ENCODE measurements around the gene NOL3.
A peak's percentile ranks its signal among the peaks of the same experiment; 100 is the strongest.

Gene NOL3

GRCh38 chr16:67191995-67192681, 21.8 kb downstream of the NOL3 start, which contains the start of gene E2F4:
Gene E2F4, plus strand, starts transcription at chr16:67192155. Its CDS starts 73 bp downstream, at chr16:67192228.
- in situ Hi-C loops (cut with MboI; ENCODE audit: low sequenced_read_pairs, unreplicated experiment): no loop called here

GRCh38 chr16:67192781-67193361, 22.5 kb downstream of the NOL3 start:
- no peak for DNase-seq (ENCODE audit: low spot score)
- no peak for TF ChIP-seq CTCF (IDR thresholded peaks at IDR 0.05; ENCODE audit: borderline replicate concordance, control extremely low read depth, extremely low read depth, insufficient read depth, missing control alignments)
- in situ Hi-C loops (cut with MboI; ENCODE audit: low sequenced_read_pairs, unreplicated experiment): no loop called here

More at GRCh38 chr16:67191995-67192681, 21.8 kb downstream of the NOL3 start, which contains the start of gene E2F4:
- DNase-seq (ENCODE audit: low spot score): peak; percentile 96
- no peak for TF ChIP-seq CTCF (IDR thresholded peaks at IDR 0.05; ENCODE audit: borderline replicate concordance, control extremely low read depth, extremely low read depth, insufficient read depth, missing control alignments)

- no peak for DNase-seq (ENCODE audit: low spot score)
- in situ Hi-C loops (cut with MboI; ENCODE audit: low sequenced_read_pairs, unreplicated experiment): no loop called here
- no peak for TF ChIP-seq CTCF (IDR thresholded peaks at IDR 0.05; ENCODE audit: borderline replicate concordance, control extremely low read depth, extremely low read depth, insufficient read depth, missing control alignments)
Observed at GRCh38 chr16:67193536-67193935, 23.2 kb downstream of the NOL3 start.

- DNase-seq (ENCODE audit: low spot score): no peak
- no peak for TF ChIP-seq CTCF (IDR thresholded peaks at IDR 0.05; ENCODE audit: borderline replicate concordance, control extremely low read depth, extremely low read depth, insufficient read depth, missing control alignments)
- in situ Hi-C loops (cut with MboI; ENCODE audit: low sequenced_read_pairs, unreplicated experiment): no loop called here
Observed at GRCh38 chr16:67194260-67194659, 23.9 kb downstream of the NOL3 start.

- TF ChIP-seq CTCF (IDR thresholded peaks at IDR 0.05; ENCODE audit: borderline replicate concordance, control extremely low read depth, extremely low read depth, insufficient read depth, missing control alignments): no peak
- in situ Hi-C loops (cut with MboI; ENCODE audit: low sequenced_read_pairs, unreplicated experiment): no loop called here
- no peak for DNase-seq (ENCODE audit: low spot score)
Observed at GRCh38 chr16:67195676-67196075, 25.3 kb downstream of the NOL3 start.

- in situ Hi-C loops (cut with MboI; ENCODE audit: low sequenced_read_pairs, unreplicated experiment): no loop called here
- TF ChIP-seq CTCF (IDR thresholded peaks at IDR 0.05; ENCODE audit: borderline replicate concordance, control extremely low read depth, extremely low read depth, insufficient read depth, missing control alignments): no peak
- no peak for DNase-seq (ENCODE audit: low spot score)
Observed at GRCh38 chr16:67196881-67197280, 26.5 kb downstream of the NOL3 start.
